GM21737 (cell line): ENCODE data around the gene VEGFA.

ENCODE experiments used
- ATAC-seq: cut with Tn5 transposase; IDR thresholded peaks from one replicate; pipeline ENCODE4 v1.9.1; 2021; ENCODE audit warnings: mild to moderate bottlenecking, moderate library complexity; ENCODE audit not compliant: unreplicated experiment

The VEGFA gene

DNA sequence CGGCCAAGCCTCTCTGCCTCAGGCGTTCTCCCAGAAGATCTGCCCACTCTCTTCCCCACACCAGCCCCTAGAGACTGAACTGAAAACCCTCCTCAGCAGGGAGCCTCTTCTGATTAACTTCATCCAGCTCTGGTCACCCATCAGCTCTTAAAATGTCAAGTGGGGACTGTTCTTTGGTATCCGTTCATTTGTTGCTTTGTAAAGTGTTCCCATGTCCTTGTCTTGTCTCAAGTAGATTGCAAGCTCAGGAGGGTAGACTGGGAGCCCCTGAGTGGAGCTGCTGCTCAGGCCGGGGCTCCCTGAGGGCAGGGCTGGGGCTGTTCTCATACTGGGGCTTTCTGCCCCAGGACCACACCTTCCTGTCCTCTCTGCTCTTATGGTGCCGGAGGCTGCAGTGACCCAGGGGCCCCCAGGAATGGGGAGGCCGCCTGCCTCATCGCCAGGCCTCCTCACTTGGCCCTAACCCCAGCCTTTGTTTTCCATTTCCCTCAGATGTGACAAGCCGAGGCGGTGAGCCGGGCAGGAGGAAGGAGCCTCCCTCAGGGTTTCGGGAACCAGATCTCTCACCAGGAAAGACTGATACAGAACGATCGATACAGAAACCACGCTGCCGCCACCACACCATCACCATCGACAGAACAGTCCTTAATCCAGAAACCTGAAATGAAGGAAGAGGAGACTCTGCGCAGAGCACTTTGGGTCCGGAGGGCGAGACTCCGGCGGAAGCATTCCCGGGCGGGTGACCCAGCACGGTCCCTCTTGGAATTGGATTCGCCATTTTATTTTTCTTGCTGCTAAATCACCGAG is 14.2 kb downstream of the VEGFA start:
- ATAC-seq = no peak

- no peak for ATAC-seq
These were observed 15.3 kb downstream of the VEGFA start for GRCh38 chr6:43785220-43785752.

- no peak for ATAC-seq
These were observed 15.9 kb downstream of the VEGFA start for GRCh38 chr6:43785904-43786303.

DNA sequence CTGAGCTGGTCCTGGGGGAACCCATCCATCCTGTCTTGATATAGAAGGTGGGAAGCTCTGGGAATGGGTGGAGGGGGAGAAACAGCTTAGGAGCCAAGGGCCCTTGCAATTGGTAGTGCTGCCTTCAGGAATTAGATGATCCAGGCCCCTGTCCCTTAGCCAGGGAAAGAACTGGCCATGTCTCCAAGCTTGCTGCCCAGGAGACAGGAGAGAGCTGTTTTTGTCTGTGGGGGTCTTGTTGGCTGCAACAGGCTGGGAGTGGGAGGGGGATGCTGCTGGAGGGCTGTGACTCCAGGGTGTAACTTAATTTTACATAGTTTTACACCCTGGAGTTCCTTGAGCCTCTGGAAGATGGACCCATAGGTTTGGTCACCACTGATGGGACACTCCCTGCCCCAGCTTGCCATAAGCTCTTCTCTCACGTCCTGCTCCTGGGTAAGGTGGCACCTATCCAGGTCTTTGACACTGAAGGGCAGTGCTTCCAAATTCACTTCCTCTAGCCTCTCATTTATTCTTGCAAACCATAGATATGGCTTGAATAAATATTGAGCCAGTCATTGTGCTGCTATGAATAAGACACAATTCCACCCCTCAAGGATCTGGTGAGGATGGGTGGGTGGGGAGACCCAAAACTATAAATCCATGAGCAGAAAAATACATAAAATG is 16.8 kb downstream of the VEGFA start:
- ATAC-seq = no peak

DNA sequence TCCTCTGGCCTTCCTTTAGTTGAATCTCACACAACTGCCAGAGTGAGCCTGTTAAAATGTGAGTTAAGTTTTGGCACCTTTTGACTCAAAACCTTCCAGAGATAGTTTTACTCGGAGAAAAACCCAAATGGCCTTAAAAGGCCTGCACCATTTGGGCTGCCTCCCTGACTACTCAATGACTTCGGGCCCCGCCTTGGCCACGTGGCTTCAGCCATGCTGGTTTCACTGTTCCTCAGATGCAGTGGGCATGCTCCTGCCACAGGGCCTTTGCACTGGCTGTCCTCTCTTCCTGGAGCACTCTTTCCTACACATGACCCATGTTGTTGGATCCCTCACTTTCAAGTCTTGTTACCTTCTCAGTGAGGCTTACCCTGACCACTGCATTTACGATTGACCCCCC is 18.3 kb downstream of the VEGFA start:
- ATAC-seq = no peak

- ATAC-seq = no peak
These were observed 19.4 kb downstream of the VEGFA start for GRCh38 chr6:43789447-43789846.

DNA sequence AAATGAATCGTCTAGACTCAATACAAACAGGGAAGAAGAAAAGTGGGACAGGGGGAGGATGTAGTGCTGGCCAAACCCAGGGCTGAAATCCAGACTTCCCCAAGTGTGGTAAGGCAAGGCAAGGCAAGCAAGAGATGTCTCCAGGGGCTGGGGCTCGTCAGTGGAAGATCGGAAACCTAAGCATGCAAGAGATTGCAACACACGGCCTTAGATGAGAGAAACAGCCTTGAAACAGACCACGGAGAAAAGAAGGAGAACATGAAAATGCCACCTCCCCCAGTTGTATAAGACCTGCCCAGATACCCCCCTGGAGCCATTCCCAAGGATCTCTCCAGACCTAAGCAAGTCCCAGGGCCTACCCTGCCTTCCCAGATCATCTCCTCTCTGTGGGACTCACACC is 20.0 kb downstream of the VEGFA start:
- ATAC-seq = no peak

DNA sequence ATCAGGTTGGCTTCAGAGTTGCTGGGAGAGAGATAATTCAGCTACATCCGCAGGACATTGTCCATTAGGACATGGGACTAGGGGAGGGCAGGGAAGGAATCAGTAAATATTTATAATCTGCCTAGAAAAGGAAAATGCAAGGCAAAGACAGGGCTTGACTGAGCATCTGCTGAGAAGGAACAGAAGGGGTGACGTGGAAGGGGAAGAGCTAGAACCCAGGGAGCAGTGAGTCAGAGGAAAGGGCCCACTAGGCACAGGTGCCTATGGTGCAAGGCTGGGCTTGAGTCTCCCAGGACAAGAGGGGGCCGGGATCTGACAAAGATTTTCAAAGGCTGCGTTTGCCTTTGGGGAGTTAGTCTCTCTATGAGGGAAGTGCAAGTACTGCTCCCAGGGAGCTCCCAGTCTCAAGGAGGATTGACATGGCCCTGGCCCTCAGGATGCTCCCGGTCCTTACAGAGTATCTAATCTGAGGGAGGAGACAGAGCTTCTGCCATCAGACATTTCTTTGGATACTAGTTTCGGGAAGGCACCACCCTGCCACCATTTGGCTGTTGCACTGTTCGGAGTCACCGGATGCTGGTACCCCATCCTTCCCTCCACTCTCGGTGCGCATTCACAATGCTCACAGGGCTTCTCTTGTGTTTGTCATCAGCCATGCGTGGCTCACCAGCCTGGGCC is 21.9 kb downstream of the VEGFA start:
- ATAC-seq = no peak

- no peak for ATAC-seq
These were observed 23.3 kb downstream of the VEGFA start for GRCh38 chr6:43793154-43793874.

GRCh38 chr6:43793875-43794242 is 23.8 kb downstream of the VEGFA start:
- ATAC-seq = no peak

GRCh38 chr6:43795421-43795820 is 25.4 kb downstream of the VEGFA start:
- no peak for ATAC-seq

GRCh38 chr6:43796168-43796567 is 26.2 kb downstream of the VEGFA start:
- no peak for ATAC-seq

GRCh38 chr6:43796903-43797890 is 27.2 kb downstream of the VEGFA start:
- no peak for ATAC-seq

- ATAC-seq = no peak
These were observed 27.9 kb downstream of the VEGFA start for GRCh38 chr6:43797919-43798318.

- no peak for ATAC-seq
These were observed 28.9 kb downstream of the VEGFA start for GRCh38 chr6:43798688-43799444.

GRCh38 chr6:43799551-43800297 is 29.7 kb downstream of the VEGFA start:
- no peak for ATAC-seq

- no peak for ATAC-seq
These were observed 30.2 kb downstream of the VEGFA start for GRCh38 chr6:43800298-43800623.

GRCh38 chr6:43800746-43801494 is 30.9 kb downstream of the VEGFA start:
- no peak for ATAC-seq
